Thyroid gland (tissue), 4 donors: ENCODE measurements around the gene LSM7.

ENCODE experiments used
- CTCF ChIP-seq, 6 experiments: fragments of 200-600 bp in 3 of 6; fragments of 450-650 bp in 3 of 6; sonication (generic) in 3 of 6; IDR thresholded peaks; one replicate each; pipeline ENCODE4 v1.5.1; 2016 to 2019; ENCODE audit warnings: antibody characterized with exemption in 6 of 6, mild to moderate bottlenecking in 2 of 6, inconsistent platforms in 1 of 6, moderate library complexity in 1 of 6
- POLR2A ChIP-seq, 2 donors: fragments of 450-650 bp; IDR thresholded peaks; one replicate each; pipeline ENCODE4 v1.6.1; 2017; ENCODE audit warnings: antibody characterized with exemption in 2 of 2, mild to moderate bottlenecking in 2 of 2, moderate library complexity in 1 of 2

- TF ChIP-seq CTCF (IDR thresholded peaks at IDR 0.05) (no peak), POLR2A (IDR thresholded peaks at IDR 0.05) (no peak)
Observed at GRCh38 chr19:2315121-2315817, 13.1 kb downstream of the LSM7 start.
